ENCODE measurements around the gene LACC1.

Gene LACC1

DNA sequence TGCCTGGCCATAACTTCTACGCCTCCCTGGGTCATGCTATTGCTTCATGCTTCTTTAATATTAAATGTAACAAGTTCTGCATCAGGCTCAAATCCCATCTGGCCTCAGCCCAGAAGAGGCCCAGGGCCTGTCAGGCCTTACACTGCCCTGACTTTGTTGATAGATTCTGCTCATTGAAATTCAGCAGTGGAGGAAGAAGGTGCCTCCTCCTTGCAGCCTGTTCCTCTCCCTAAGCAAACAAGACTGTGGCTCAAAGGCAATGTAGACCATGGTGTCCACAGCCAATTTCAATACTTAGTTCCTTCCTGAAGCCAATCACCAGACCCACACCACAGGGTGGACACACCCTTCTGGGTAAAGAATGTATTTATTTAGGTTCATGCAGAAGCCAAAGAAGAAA lies 59.4 kb downstream of the LACC1 start:
- no peak overlapping the region for H3K4me3 ChIP-seq (ENCODE audit: low read depth, low read length)
- TF ChIP-seq, protein P1, sequence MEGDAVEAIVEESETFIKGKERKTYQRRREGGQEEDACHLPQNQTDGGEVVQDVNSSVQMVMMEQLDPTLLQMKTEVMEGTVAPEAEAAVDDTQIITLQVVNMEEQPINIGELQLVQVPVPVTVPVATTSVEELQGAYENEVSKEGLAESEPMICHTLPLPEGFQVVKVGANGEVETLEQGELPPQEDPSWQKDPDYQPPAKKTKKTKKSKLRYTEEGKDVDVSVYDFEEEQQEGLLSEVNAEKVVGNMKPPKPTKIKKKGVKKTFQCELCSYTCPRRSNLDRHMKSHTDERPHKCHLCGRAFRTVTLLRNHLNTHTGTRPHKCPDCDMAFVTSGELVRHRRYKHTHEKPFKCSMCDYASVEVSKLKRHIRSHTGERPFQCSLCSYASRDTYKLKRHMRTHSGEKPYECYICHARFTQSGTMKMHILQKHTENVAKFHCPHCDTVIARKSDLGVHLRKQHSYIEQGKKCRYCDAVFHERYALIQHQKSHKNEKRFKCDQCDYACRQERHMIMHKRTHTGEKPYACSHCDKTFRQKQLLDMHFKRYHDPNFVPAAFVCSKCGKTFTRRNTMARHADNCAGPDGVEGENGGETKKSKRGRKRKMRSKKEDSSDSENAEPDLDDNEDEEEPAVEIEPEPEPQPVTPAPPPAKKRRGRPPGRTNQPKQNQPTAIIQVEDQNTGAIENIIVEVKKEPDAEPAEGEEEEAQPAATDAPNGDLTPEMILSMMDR (IDR thresholded peaks at IDR 0.05; ENCODE audit: low read depth, low read length), result no peak

DNA sequence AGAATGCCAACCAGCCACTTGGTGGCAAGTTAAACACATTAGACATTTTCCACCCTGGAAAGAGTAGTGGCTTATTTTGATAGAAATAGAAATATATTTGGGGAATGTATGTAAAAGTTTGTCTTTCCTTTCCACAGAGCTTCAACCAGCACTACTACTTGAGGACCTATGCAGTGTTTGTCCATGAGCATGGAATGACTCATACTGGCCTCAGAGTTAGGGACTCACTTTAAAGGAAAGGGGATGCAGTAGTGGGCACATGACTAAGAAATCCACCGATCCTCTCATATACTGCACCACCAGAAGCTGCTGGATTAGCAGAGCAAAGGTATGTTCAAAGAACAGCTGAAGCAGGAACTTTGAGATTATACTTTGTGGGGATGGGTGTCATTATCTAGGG lies 62.6 kb downstream of the LACC1 start:
- TF ChIP-seq, protein P1 (IDR thresholded peaks at IDR 0.05; ENCODE audit: low read depth, low read length), result no peak
- H3K4me3 ChIP-seq (ENCODE audit: low read depth, low read length), result no peak overlapping the region

Data from WI38 (cell line).